ENCODE results near the gene TCTN2.

Gene TCTN2

GRCh38 chr12:123667771-123668170 is 3.1 kb upstream of the TCTN2 start:
- no peak overlapping the region for H3K4me3 ChIP-seq
- no peak for DNase-seq (ENCODE audit: low spot score)
- no peak for TF ChIP-seq CTCF (IDR thresholded peaks at IDR 0.05)
- H3K27ac ChIP-seq, result no peak overlapping the region

GRCh38 chr12:123671876-123672275 is 963 bp downstream of the TCTN2 start:
- no peak for TF ChIP-seq CTCF (IDR thresholded peaks at IDR 0.05)
- DNase-seq (ENCODE audit: low spot score), result no peak
- Histone ChIP-seq H3K27ac (no peak overlapping the region), H3K4me3 (peak overlapping the region; percentile 84)

- no peak overlapping the region for H3K4me3 ChIP-seq
- H3K27ac ChIP-seq, result no peak overlapping the region
- no peak for DNase-seq (ENCODE audit: low spot score)
- no peak for TF ChIP-seq CTCF (IDR thresholded peaks at IDR 0.05)
Measured at GRCh38 chr12:123675436-123675835, 4.5 kb downstream of the TCTN2 start.

GRCh38 chr12:123676616-123677320 is 5.9 kb downstream of the TCTN2 start:
- TF ChIP-seq CTCF (IDR thresholded peaks at IDR 0.05), result no peak
- no peak overlapping the region for H3K27ac ChIP-seq
- DNase-seq (ENCODE audit: low spot score), result no peak
- no peak overlapping the region for H3K4me3 ChIP-seq

- no peak for TF ChIP-seq CTCF (IDR thresholded peaks at IDR 0.05)
- DNase-seq (ENCODE audit: low spot score), result no peak
- Histone ChIP-seq H3K27ac (no peak overlapping the region), H3K4me3 (no peak overlapping the region)
Measured at GRCh38 chr12:123678981-123679380, 8.1 kb downstream of the TCTN2 start.

- Histone ChIP-seq H3K27ac (no peak overlapping the region), H3K4me3 (no peak overlapping the region)
- no peak for DNase-seq (ENCODE audit: low spot score)
- TF ChIP-seq CTCF (IDR thresholded peaks at IDR 0.05), result no peak
Measured at GRCh38 chr12:123681605-123682004, 10.7 kb downstream of the TCTN2 start.

GRCh38 chr12:123683964-123684363 is 13.1 kb downstream of the TCTN2 start:
- DNase-seq (ENCODE audit: low spot score), result no peak
- H3K27ac ChIP-seq, result no peak overlapping the region
- no peak for TF ChIP-seq CTCF (IDR thresholded peaks at IDR 0.05)
- H3K4me3 ChIP-seq, result no peak overlapping the region
